KG1 (cell line): ENCODE results near the gene TMEM69.
"Not testable (repeated sequence)": the region's sequence is repeated elsewhere in the genome, so short reads cannot be mapped to it uniquely, and the experiment has no call there.

Experiments
- DNase-seq: peaks from one replicate; lab custom pipeline; 2025; lab: John Stamatoyannopoulos, UW

Gene TMEM69

DNA sequence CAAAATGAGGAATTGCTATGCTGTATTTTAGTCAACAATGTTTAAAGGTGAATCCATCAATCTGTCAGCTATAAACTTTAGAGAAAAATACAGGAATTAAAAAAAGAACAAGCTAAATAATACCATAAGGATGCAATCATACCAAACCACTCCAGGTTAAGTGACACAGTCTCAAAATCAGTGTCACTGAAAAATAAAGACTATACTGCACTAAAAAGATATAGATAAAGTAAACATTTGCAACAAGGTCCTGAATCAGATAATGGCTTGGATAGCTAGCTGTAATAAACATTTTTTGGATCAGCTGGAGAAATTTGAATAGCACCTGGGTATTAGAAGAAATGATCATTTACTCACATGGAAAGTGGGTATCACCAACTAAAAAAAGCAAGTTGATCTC is 9.5 kb upstream of the TMEM69 start:
- DNase-seq, result no peak

DNA sequence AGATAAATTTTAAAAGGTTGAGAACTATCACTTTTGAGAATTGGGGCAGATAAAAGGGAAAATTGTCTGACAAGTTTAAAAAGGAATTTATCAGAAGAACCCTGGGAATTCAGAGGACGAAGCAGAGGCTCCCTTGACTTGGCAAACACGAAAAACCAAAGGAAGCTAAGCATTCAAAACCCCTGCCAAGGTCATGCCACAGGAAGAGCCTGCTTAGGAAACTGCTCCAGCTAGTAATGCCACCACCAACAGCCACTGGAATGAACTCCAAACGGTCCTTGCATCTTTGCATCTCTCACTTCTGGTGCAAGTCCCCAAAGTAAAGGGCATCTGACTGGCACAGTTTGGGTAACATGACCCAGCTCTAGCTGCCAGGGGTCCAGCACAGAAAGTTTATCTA is 8.9 kb upstream of the TMEM69 start:
- no peak for DNase-seq

DNA sequence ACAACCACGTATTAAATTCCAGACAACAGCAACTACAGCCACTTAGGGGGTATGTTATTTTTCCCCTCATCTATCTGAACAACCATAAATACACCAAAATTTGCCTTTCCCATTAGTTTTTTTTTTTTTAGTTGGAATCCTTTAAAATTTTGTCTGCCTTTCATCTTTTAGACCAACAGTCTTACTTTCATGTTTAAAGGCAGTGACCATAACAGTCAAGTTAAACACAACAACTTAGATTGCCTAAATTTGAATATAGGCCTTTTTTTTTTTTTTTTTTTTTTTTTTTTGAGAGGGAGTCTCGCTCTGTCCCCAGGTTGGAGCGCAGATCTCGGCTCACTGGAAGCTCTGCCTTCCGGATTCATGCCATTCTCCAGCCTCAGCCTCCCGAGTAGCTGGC is 5.0 kb upstream of the TMEM69 start:
- no peak for DNase-seq

- no peak for DNase-seq
These were observed 3.6 kb upstream of the TMEM69 start for GRCh38 chr1:45684402-45684801.

- peak; percentile 41 for DNase-seq
These were observed 2.5 kb upstream of the TMEM69 start for GRCh38 chr1:45685308-45686014.

DNA sequence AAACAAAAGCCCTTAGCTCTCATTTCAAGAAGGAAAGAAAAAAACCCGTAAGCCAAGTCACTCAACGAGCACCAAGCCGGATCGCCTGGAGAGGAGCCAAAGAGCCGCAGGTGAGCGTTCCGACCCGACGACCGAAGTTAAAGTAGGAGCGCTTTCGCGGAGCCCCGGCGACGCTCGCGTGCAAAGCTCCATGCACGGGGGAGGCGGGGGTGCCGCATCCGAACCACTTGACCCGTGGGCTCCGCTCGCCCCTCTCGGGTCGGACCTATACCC is 2.0 kb upstream of the TMEM69 start:
- peak; percentile 51 for DNase-seq

DNA sequence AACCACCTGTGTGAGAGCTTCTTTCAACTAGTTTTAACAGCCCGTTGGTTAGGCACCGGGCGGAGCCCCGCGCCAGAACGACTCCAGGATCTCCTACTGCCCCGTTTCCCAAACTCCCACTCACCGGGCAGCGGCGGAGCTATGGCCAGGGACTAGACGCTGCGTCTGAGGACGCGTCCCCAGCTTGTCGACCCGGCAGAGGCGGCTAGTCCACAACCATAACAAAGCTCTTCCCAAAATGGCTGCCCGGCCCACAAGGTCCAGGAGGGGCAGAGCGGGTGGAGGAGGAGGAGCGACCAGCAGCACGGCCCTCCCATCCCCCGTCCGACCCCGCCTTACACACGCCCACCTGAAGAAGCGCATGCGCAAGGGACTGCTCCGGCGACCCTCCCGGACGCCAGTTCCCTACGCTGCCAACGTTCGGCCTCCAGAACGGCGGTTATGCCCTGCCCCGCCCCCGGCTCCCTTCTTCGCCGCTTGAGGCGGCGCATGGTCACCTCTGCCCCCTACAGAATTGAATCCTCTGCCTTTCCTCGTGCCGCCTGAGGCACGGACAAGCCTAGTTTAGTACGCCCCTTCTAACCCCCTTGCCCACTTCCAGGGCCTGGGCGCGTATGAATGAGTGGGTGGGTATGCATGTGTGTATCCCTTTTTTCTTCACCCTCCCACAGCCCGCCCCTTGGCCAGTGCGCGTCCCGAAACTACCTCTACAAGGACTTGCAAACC is 1.5 kb upstream of the TMEM69 start, which contains the start of gene GPBP1L1:
Gene GPBP1L1 (minus strand): TSS at position 246 of the 726 bp plus-strand sequence. CDS start 27,446 bp downstream, outside the sequence.
- DNase-seq, result peak; percentile 97

- DNase-seq, result peak; percentile 91
These were observed 797 bp upstream of the TMEM69 start for GRCh38 chr1:45687014-45687753.

DNA sequence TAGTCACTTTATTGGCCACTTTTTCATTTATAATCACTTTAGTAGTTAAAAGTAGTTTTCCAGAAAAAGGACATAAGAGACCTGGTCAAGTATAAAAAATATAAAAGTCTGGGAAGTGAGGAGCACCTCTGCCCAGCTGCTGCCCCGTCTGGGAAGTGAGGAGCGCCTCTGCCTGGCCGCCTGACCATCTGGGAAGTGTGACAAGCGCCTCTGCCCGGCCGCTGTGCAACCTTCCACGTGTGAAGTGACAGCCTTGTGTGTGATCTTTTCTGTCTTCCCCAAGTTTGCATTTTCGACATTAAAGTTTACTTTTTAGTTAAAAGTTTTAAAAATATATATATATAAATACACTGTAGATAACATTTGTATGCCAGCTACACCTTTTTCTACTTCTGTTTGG is 5.8 kb downstream of the TMEM69 start:
- not testable (repeated sequence) for DNase-seq

- DNase-seq, result no peak
These were observed 6.8 kb downstream of the TMEM69 start for GRCh38 chr1:45694823-45695222.

GRCh38 chr1:45704637-45705036 is 16.7 kb downstream of the TMEM69 start:
- DNase-seq, result no peak

DNA sequence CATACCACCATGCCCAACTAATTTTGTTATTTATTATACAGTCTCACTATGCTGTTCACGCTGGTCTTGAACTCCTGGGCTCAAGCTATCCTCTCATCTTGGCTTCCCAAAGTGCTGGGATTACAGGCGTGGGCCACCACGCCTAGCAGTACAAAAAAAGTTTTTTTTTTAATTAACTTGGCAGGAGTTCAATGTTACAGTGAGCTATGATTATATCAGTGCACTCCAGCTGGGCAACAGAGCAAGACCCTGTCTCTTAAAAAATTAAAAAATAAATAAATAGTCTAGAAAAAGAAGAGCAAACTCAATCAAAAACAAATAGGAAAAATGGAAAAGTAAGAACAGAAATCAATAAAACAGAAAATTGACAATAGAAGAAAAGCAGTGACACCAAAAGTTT is 25.7 kb downstream of the TMEM69 start:
- no peak for DNase-seq

DNA sequence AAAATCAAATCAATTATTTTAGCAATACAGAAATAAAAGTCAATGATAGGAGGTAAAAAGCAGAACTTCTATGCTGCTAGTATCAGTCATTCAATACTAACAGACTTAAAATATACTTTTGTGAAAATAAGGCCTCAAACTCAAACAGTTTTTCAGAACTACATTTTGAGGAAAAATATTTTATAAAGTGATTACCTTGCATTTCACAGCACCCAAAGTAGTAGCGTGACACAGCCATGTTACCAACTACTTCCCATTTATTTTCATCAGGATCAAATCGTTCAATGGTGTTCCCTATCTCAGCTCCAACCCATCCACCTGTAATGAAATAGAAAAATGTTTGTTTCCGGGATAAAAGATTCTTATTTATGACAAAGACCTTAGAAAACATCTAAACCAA is 28.7 kb downstream of the TMEM69 start:
- DNase-seq, result no peak

DNA sequence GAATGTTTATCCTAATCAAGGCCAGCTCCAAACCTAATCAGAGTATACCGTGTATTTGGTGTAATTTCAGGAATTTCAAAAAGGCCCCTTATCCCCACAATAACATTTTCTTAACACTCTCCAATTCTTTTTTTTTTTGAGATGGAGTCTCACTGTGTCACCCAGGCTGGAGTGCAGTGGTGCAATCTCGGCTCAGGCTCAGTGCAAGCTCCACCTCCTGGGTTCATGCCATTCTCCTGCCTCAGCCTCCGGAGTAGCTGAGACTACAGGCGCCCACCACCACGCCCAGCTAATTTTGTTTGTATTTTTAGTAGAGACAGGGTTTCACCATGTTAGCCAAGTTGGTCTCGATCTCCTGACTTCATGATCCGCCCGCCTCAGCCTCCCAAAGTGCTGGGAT is 29.4 kb downstream of the TMEM69 start:
- DNase-seq, result not testable (repeated sequence)

DNA sequence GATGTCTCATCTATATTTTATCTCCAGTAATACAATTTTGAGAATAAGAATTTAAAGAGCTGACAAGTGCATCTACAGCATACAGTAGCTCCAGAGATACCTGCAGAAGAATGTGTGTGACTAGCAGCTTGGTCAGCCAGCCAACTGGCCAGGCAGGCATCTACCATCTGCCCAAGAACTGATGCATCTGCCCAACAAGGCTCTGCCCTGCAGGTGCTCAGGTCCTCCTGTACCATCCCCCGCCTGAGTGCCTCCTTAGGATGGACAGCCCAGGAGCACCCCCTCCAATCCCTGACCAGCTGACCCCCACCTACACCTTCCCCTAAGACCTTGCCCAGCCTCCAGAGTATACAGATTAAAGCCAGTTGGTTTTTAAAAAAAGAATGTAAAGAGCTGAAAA is 30.3 kb downstream of the TMEM69 start:
- DNase-seq, result no peak

GRCh38 chr1:45721207-45721606 is 33.2 kb downstream of the TMEM69 start:
- no peak for DNase-seq

DNA sequence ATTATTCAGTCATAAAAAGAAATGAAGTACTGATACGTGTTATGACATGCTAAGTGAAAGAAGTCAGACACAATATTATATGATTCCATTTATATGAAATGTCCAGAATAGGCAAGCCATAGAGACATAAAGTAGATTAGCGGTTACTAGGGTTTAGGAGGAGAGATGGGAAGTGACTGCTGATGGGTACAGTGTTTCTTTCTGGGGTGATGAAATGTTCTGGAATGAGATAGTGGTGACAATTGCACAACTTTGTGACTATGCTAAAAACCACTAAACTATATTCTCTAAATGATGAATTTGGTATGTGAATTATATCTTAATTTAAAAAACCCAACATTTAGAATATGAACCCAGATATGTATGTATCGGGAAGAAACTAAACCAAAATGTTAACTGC is 34.8 kb downstream of the TMEM69 start:
- DNase-seq, result no peak

DNA sequence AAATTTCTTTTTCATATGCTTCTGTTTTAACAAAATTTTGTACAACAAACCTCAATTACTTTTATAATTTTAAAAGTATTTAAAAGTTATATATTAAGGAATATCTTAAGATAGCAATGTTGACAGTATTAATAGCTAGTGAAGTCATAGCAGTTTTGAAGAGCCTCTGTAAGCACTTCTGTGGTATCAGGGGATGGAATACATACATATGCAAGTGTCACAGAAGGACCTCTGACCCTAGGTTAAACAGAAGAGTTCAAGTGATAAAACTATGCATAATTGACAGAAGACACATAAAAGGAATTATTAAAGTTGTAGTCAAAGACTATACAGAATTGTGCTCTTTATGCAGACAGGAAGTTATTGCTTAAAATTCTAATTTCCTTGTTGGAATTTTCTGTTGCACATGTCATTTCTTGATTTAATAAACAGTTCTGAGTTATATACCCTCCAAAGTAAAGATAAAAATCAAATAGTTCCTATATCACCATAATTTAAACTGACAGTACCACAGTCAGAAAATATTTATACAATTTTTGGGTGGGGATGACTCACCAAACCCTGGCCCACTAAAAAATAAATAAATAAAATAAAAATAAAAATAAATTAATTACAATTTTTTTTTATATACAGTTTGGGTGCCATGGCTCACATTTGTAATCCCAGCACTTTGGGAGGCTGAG is 35.4 kb downstream of the TMEM69 start:
- no peak for DNase-seq

DNA sequence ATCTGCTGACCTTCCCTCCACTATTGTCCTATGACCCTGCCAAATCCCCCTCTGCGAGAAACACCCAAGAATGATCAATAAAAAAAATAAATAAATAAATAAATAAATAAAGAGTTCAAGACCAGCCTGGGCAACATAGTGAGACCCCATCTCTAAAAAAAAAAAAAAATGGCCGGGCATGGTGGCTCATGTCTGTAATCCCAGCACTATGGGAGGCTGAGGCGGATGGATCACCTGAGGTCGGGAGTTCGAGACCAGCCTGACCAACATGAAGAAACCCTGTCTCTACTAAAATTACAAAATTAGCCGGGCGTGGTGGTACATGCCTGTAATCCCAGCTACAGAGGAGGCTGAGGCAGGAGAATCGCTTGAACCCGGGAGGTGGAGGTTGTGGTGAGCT is 38.0 kb downstream of the TMEM69 start:
- not testable (repeated sequence) for DNase-seq

DNA sequence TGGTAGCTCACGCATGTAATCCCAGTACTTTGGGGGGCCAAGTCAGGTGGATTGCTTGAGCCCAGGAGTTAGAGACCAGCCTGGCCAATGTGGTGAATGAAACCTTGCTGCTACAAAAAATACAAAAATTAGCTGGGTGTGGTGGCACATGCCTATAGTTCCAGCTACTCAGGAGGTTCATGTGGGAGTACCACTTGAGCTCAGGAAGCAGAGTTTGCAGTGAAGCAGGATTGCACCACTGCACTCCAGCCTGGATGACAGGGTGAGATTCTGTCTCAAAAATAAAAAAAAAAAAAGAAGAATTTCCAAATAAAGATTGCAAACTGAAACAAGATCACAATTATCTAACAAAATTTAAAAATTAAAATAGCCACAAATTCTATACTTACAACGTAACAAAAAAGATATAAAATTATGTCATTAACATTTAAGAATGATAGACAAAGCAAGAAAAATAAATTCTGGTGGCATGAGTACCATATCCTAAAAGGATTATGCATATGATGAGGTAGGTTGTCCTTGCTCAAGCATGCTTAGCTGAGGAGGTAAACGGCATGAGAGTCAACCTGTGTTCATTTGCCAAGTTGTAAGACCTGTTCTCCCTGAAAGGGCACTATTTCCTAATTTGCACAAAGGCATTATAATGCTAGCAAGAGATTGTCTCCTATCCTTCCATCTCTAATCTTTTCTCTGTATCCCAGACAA is 42.2 kb downstream of the TMEM69 start:
- no peak for DNase-seq

- DNase-seq, result no peak
These were observed 42.9 kb downstream of the TMEM69 start for GRCh38 chr1:45730780-45731319.

- no peak for DNase-seq
These were observed 51.2 kb downstream of the TMEM69 start for GRCh38 chr1:45739137-45739536.
